Embryonic facial prominence (tissue), 1 donor: Measurements from ENCODE around the gene CLEC16A.

ENCODE experiments used
- DNase-seq: peaks from one replicate; pipeline ENCODE4 v3.0.0-alpha.2; 2016; ENCODE audit errors: extremely low spot score

The CLEC16A gene

DNA sequence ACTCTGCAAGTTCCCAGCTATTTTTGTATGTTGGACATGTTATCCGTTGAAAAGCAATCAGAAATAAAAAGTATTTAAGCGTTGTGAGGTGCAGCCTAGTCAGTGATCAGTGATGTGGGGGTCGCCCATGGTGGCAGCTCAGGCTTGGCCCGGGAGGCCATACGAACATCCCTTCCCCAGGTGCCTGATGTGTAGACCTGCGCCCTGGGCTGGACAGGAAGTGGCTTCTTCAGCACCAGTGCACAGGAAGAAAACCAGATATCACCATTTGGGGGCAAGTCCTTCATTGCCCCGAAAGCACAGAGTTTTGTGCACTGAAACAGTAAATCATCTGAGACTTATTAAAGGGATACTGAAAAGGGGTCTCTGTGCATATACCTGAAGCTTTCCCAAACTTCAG, 212.8 kb downstream of the CLEC16A start:
- no peak for DNase-seq

- no peak for DNase-seq
These were observed 213.7 kb downstream of the CLEC16A start for GRCh38 chr16:11158018-11158417.

DNA sequence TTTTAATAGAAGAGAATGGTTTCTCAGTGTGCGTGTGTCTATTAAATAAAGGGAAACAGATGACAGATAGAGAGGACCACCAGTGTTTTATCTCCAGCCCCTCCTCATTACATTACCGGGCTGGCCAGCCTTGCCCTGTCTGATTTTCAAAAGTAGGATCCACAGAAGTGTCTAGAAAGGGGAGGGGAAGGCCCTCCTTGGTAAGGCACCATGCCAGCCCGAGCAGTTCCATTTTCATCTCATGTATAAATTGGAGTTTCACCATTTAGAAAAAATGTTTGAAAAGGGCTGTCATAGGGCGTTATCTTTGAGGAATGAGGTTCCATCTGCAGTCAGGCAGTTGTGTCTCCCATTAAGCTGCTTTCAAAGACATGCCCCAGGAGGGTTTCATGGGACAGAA, 214.9 kb downstream of the CLEC16A start:
- no peak for DNase-seq

DNA sequence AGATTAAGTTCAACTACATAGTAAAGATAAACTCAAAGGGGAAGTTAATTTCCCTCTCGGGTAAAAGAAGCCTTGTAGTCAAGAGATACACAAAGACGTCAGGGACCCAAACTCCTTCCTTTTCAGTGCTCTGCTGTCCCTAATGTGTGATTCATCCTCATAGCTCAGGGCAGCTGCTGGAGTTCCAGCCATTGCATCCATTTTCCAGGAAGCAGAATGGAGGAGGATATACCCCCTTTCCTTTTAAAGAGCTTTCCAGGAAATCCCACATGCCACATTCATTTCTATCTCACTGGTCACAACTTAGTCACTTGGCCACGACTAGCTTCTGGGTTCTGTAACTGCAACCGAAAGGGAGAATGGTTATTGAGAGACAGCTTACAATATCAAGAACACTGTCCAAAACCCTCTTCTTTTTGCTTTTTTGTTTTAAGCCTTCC, 216.3 kb downstream of the CLEC16A start:
- DNase-seq = no peak

GRCh38 chr16:11161439-11161838, 217.1 kb downstream of the CLEC16A start:
- DNase-seq = no peak

GRCh38 chr16:11161974-11162373, 217.6 kb downstream of the CLEC16A start:
- no peak for DNase-seq

- no peak for DNase-seq
These were observed 218.4 kb downstream of the CLEC16A start for GRCh38 chr16:11162586-11163268.

GRCh38 chr16:11163761-11164261, 219.4 kb downstream of the CLEC16A start:
- DNase-seq = no peak

DNA sequence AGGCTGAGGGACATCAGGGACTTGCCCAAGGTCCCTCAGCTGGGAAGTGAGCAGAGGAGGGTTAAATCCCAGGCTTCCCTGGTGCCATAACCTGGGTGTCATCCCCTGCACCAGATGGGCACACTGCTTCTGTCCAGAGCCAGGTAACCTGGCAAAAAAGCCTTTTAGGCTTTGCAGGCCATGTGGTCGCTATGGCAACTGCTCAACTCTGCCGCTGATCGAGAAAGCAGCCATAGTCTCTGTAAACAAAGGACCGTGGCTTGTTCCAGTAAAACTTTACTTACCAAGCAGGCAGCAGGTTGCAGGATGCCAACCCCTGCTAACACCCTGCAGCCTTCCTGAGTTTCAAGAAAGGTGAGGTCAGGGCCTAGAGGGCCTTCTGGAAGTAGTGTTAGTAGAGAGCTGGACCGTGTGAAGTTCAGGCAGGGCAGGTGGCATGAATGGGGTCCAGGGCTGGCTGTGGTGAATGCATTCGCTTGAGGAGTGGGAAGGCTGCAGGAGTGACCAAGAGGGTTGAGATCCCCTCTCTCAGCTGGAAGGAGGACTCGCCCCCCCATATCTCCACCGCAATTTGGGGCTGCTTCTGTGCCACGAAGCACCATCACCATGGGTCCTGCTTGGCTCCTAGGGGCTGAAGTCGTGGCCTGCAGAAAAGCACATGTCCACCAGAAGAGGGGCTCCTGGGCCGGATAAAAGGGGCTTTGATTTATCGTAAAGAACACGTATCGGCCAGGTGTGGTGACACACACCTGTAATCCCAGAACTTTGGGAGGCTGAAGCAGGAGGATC, 220.3 kb downstream of the CLEC16A start:
- DNase-seq = no peak

- no peak for DNase-seq
These were observed 221.0 kb downstream of the CLEC16A start for GRCh38 chr16:11165349-11165748.

- DNase-seq = no peak
These were observed 221.7 kb downstream of the CLEC16A start for GRCh38 chr16:11165894-11166665.

DNA sequence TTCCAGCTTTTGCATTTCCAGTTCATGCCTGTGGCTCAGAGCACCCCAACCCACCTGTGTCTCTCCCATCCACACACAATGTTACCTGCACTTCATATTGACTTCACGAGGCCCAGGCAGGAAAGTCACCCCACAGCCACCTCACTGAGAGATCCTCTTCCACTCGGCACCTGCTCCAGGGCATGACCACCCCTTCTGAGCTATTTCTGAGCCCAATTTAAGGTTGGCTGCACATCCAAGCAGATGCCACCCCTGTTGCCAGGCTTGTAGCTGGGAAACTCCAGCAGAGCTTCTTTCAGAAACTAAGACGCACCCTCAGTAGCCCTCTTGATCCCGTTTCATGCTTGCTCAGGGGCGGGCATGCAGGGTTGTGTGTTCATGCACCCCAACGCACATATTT, 223.2 kb downstream of the CLEC16A start:
- DNase-seq = no peak

GRCh38 chr16:11168386-11169051, 224.2 kb downstream of the CLEC16A start:
- no peak for DNase-seq

- no peak for DNase-seq
These were observed 225.3 kb downstream of the CLEC16A start for GRCh38 chr16:11169641-11170040.

DNA sequence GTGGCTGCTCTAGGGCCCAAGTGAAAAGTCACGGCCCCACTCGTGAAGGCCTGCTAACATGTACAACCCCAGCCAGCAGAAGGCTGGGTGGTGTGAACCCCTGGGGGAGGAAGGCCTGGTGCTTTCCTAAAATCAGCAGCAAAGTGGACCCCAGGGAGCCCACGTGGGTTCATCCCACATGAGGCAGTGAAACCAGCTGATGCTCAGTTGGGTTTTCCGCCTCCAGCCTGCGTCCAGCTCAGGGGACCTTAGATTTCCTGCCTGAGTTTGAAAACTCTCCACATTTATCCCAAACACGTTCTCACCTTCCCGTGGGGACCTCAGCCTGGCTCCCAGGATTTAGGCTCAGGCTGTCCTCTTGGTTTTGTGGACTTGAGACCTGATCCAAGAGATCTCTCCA, 225.8 kb downstream of the CLEC16A start:
- no peak for DNase-seq

DNA sequence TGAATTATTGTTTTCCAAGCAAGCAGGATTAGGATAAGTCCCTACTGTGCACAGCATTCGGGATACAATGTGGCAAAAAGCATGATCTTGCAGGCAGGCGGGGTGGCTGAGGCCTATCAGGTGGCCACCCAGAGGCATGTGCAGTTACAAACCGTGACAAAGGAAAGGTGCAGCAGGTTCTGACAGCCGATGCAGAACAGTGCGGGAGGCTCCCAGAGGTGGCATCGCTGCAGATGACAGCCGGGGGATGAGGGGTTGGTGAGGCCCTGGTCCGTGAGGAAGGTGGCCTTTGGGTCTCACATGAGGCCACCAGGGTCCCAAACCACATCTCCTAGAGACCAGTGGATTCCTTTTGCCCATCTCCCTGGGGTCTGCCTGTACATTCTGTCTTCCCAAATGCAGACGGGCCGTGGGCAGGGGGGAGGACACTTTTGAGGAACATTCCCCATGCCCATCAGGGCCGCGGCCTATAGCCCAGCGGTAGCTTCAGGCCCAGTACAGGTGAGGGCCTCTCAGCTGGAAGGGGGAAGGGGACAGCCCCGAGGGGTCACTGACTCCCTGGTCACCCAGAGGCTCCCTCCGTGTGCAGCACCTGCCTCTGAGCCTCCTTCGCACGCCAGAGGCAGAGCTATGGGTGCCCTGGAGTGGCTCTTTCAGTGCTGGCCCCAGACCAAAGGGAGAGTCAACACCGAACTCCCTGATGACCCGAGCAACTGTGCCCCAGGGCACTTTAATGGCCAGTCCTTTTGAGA, 226.5 kb downstream of the CLEC16A start:
- no peak for DNase-seq

DNA sequence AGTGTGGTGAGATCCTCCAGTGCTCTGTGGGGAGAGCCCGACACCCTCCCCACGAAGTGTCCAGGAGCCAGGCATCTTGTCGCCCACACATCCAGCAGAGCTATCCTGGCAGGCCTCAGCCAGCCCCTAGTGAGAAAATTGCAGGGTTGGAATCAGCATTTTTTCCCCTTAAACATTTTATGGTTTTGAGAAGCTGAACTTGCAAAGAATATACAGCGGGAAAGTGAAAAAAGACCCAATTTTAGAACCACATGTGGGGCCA, 227.0 kb downstream of the CLEC16A start:
- no peak for DNase-seq

DNA sequence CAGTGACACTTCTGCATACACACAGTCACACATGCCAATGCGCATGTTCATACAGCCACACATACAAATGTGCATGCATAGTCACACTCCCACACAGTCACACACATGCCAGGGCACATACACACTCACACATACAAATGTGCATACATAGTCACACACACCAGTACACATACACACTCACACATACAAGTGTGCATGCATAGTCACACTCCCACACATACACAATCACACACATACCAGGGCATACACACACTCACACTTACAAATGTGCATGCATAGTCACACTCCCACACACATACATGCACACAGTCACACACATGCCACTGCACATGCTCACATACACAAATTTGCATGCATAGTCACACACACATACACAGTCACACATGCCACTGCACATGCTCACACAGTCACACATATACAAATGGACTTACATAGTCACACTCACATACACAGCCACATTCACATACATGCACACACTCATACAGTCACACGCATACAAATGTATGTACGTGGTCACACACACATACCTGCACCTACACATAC, 227.5 kb downstream of the CLEC16A start:
- DNase-seq = no peak

- no peak for DNase-seq
These were observed 229.1 kb downstream of the CLEC16A start for GRCh38 chr16:11173426-11173825.

GRCh38 chr16:11174141-11174540, 229.8 kb downstream of the CLEC16A start:
- DNase-seq = no peak
